A673 (cell line): ENCODE data around the gene PNPLA2.

Experiments used
- CTCF ChIP-seq: fragments of 300-800, 200-600 bp; sonication (generic); conservative IDR thresholded peaks from 2 replicates; pipeline ENCODE4 v1.5.1; 2017; ENCODE audit warnings: low read depth, mild to moderate bottlenecking, antibody characterized with exemption, low read length, moderate library complexity, mixed read lengths
- EZH2 ChIP-seq: fragments of 200-600 bp; sonication (generic); IDR thresholded peaks from 2 replicates; pipeline ENCODE4 v1.6.1; 2017; ENCODE audit warnings: borderline replicate concordance, low read depth, mild to moderate bottlenecking, mixed read lengths, antibody characterized with exemption, low read length; ENCODE audit not compliant: poor library complexity, severe bottlenecking

GRCh38 chr11:787084-787675, 31.5 kb upstream of the PNPLA2 start:
- TF ChIP-seq CTCF = no peak
- no peak for TF ChIP-seq EZH2
